HepG2 (cell line): Measurements from ENCODE around the gene FKBP9. TPM values are rescaled to one million over a fixed set of nuclear protein-coding genes. Genes with fewer than 3 reads are reported as not detected.

Experiments
- ATF7-NPFF ChIP-seq: sonication (generic); formaldehyde crosslinking; IDR thresholded peaks from 2 replicates; pipeline ENCODE4 v1.8.1; 2023; ENCODE audit warnings: mild to moderate bottlenecking, low read depth, missing genetic modification reagents, moderate library complexity
- BHLHE40 ChIP-seq: IDR thresholded peaks from 2 replicates; pipeline ENCODE4 v1.6.1; 2011; ENCODE audit warnings: low read length, improper control_type of control experiment
- ETV6 ChIP-seq: sonication (generic); formaldehyde crosslinking; conservative IDR thresholded peaks from 2 replicates; pipeline ENCODE4 v1.4.0; 2020; ENCODE audit warnings: missing genetic modification reagents
- FOXM1 ChIP-seq: sonication (generic); formaldehyde crosslinking; IDR thresholded peaks from 2 replicates; pipeline ENCODE4 v1.5.0; 2020; ENCODE audit warnings: missing genetic modification reagents
- MEIS1 ChIP-seq: sonication (generic); formaldehyde crosslinking; IDR thresholded peaks from 2 replicates; pipeline ENCODE4 v1.9.0; 2021; ENCODE audit warnings: mild to moderate bottlenecking, missing genetic modification reagents, moderate library complexity, borderline replicate concordance
- NFE2 ChIP-seq: sonication (generic); formaldehyde crosslinking; IDR thresholded peaks from 2 replicates; pipeline ENCODE4 v1.4.0; 2020; ENCODE audit warnings: missing genetic modification reagents
- RBFOX2 ChIP-seq: fragments of 200-400 bp; formaldehyde crosslinking; IDR thresholded peaks from 2 replicates; pipeline ENCODE4 v1.6.1; 2017; ENCODE audit warnings: low read depth, mild to moderate bottlenecking, low read length
- ZNF232 ChIP-seq: sonication (generic); formaldehyde crosslinking; IDR thresholded peaks from 2 replicates; pipeline ENCODE4 v1.4.0; 2020; ENCODE audit warnings: missing genetic modification reagents, borderline replicate concordance
- ZNF235 ChIP-seq: sonication (generic); formaldehyde crosslinking; IDR thresholded peaks from 2 replicates; pipeline ENCODE4 v1.8.1; 2023; ENCODE audit warnings: mild to moderate bottlenecking, missing genetic modification reagents, borderline replicate concordance
- ZNF30 ChIP-seq: sonication (generic); formaldehyde crosslinking; IDR thresholded peaks from 2 replicates; pipeline ENCODE4 v1.5.0; 2020; ENCODE audit warnings: mild to moderate bottlenecking, missing genetic modification reagents
- ZNF556 ChIP-seq: sonication (generic); formaldehyde crosslinking; IDR thresholded peaks from 2 replicates; pipeline ENCODE4 v1.4.0; 2020; ENCODE audit warnings: mild to moderate bottlenecking, missing genetic modification reagents, borderline replicate concordance
- ZNF766 ChIP-seq: sonication (generic); formaldehyde crosslinking; IDR thresholded peaks from 2 replicates; pipeline ENCODE4 v1.5.0; 2020; ENCODE audit warnings: missing genetic modification reagents, borderline replicate concordance
- polyA plus RNA-seq, 8 experiments: library from polyadenylated mRNA; depleted of rRNA in 3 of 8; stranded (reverse) in 7 of 8; unstranded in 1 of 8; fragments of >200 nt; fragmentation: Illumina TruSeq in 4 of 8; extraction: Trizol in 4 of 8; gene quantifications; 2 replicates each; pipeline versions ENCODE4 v1.2.1 to v1.2.3, GENCODE V29; 2011 to 2016; ENCODE audit warnings: low read depth in 4 of 8, missing spikeins in 1 of 8, mixed read lengths in 1 of 8; ENCODE audit not compliant: insufficient read depth in 1 of 8
- total RNA-seq, 5 experiments: library from RNA; depleted of rRNA; stranded (reverse); fragments of >200 nt; fragmentation: Illumina TruSeq; extraction: Trizol; gene quantifications; 2 replicates each; pipeline ENCODE4 v1.2.3, GENCODE V29; 2016; ENCODE audit warnings: low read depth in 1 of 5
- TF ChIP-seq, protein P1 (sequence below): sonication (generic); formaldehyde crosslinking; IDR thresholded peaks from 2 replicates; pipeline ENCODE4 v1.4.0; 2020; ENCODE audit warnings: missing genetic modification reagents
- TF ChIP-seq, protein P2 (sequence below): IDR thresholded peaks from 2 replicates; pipeline ENCODE4 v1.6.1; 2016; ENCODE audit warnings: missing compliant biosample characterization, missing genetic modification reagents, borderline replicate concordance
- TF ChIP-seq, protein P3 (sequence below): sonication (generic); formaldehyde crosslinking; IDR thresholded peaks from 2 replicates; pipeline ENCODE4 v1.4.0; 2020; ENCODE audit warnings: mild to moderate bottlenecking, missing genetic modification reagents
- TF ChIP-seq, protein P4 (sequence below): sonication (generic); formaldehyde crosslinking; IDR thresholded peaks from 2 replicates; pipeline ENCODE4 v1.5.0; 2020; ENCODE audit warnings: mild to moderate bottlenecking, missing genetic modification reagents, moderate library complexity
- TF ChIP-seq, protein P5 (sequence below): sonication (generic); formaldehyde crosslinking; IDR thresholded peaks from 2 replicates; pipeline ENCODE4 v1.8.1; 2023; ENCODE audit warnings: mild to moderate bottlenecking, missing genetic modification reagents

The FKBP9 gene
- total and polyA plus RNA-seq, 2 of the 13 experiments (the other 11 are each of a cell fraction or from before 2014, with no cell fraction given) = 34.0 to 41.5 TPM

DNA sequence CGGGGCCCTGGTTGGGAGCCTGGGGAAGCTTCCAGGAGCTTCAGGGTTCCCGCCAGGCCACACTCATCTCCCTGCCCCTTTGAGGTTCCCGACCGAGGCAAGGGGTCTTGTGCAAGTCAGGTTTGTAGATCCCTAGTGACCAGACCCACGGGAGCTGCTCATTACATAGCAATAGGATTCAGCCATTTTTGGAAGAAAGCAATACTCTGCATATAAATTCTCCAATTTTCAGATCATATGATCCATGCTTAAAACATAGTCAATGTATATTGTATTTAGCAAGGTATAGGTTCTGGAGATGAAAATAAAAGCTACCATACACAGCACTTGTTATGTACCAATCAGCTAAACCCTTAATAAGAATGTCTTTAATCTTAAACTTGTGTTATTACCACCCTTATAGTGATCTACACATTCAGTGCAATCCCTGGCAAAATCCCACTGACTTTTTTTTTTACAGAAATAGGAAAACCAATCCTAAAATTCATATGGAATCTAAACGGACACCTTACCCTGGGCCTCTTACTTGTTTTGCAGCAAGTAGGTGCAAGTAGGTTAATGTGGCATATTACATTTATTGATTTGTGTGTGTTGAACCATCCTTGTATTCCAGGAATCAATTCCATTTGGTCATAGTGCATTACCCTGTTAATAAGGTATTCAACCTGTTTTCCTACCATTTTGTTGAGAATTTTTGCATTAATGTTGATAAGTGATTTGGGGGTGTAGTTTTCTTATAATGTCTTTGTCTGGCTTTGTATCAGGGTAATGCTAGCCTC lies 13.8 kb upstream of the FKBP9 start (continued):
- TF ChIP-seq, protein P1, sequence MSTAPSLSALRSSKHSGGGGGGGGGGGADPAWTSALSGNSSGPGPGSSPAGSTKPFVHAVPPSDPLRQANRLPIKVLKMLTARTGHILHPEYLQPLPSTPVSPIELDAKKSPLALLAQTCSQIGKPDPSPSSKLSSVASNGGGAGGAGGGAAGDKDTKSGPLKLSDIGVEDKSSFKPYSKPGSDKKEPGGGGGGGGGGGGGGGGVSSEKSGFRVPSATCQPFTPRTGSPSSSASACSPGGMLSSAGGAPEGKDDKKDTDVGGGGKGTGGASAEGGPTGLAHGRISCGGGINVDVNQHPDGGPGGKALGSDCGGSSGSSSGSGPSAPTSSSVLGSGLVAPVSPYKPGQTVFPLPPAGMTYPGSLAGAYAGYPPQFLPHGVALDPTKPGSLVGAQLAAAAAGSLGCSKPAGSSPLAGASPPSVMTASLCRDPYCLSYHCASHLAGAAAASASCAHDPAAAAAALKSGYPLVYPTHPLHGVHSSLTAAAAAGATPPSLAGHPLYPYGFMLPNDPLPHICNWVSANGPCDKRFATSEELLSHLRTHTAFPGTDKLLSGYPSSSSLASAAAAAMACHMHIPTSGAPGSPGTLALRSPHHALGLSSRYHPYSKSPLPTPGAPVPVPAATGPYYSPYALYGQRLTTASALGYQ (CRISPR knock-in tag) = no peak
- TF ChIP-seq NFE2 (CRISPR knock-in tag) = no peak
- no peak for TF ChIP-seq ZNF235 (CRISPR knock-in tag)
- no peak for TF ChIP-seq ZNF556 (CRISPR knock-in tag)
- no peak for TF ChIP-seq ETV6
- no peak for TF ChIP-seq ZNF30 (CRISPR knock-in tag)
- no peak for TF ChIP-seq FOXM1 (CRISPR knock-in tag)
- no peak for TF ChIP-seq RBFOX2
- TF ChIP-seq, protein P2, sequence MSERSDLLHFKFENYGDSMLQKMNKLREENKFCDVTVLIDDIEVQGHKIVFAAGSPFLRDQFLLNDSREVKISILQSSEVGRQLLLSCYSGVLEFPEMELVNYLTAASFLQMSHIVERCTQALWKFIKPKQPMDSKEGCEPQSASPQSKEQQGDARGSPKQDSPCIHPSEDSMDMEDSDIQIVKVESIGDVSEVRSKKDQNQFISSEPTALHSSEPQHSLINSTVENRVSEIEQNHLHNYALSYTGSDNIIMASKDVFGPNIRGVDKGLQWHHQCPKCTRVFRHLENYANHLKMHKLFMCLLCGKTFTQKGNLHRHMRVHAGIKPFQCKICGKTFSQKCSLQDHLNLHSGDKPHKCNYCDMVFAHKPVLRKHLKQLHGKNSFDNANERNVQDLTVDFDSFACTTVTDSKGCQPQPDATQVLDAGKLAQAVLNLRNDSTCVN (CRISPR knock-in tag) = no peak
- no peak for TF ChIP-seq ZNF766
- TF ChIP-seq, protein P3, sequence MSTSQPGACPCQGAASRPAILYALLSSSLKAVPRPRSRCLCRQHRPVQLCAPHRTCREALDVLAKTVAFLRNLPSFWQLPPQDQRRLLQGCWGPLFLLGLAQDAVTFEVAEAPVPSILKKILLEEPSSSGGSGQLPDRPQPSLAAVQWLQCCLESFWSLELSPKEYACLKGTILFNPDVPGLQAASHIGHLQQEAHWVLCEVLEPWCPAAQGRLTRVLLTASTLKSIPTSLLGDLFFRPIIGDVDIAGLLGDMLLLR (CRISPR knock-in tag) = no peak
- TF ChIP-seq, protein P4, sequence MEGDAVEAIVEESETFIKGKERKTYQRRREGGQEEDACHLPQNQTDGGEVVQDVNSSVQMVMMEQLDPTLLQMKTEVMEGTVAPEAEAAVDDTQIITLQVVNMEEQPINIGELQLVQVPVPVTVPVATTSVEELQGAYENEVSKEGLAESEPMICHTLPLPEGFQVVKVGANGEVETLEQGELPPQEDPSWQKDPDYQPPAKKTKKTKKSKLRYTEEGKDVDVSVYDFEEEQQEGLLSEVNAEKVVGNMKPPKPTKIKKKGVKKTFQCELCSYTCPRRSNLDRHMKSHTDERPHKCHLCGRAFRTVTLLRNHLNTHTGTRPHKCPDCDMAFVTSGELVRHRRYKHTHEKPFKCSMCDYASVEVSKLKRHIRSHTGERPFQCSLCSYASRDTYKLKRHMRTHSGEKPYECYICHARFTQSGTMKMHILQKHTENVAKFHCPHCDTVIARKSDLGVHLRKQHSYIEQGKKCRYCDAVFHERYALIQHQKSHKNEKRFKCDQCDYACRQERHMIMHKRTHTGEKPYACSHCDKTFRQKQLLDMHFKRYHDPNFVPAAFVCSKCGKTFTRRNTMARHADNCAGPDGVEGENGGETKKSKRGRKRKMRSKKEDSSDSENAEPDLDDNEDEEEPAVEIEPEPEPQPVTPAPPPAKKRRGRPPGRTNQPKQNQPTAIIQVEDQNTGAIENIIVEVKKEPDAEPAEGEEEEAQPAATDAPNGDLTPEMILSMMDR = no peak; the same call in 1 of the 2 replicates
- TF ChIP-seq BHLHE40 = 0 out of 2 replicates have a peak, but pooled peaks have one; percentile 2
- no peak for TF ChIP-seq ATF7-NPFF (CRISPR knock-in tag)
- no peak for TF ChIP-seq ZNF232 (CRISPR knock-in tag)
- 0 out of 2 replicates have a peak, but pooled peaks have one; percentile 41 for TF ChIP-seq MEIS1
- TF ChIP-seq, protein P5, sequence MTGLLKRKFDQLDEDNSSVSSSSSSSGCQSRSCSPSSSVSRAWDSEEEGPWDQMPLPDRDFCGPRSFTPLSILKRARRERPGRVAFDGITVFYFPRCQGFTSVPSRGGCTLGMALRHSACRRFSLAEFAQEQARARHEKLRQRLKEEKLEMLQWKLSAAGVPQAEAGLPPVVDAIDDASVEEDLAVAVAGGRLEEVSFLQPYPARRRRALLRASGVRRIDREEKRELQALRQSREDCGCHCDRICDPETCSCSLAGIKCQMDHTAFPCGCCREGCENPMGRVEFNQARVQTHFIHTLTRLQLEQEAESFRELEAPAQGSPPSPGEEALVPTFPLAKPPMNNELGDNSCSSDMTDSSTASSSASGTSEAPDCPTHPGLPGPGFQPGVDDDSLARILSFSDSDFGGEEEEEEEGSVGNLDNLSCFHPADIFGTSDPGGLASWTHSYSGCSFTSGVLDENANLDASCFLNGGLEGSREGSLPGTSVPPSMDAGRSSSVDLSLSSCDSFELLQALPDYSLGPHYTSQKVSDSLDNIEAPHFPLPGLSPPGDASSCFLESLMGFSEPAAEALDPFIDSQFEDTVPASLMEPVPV (CRISPR knock-in tag) = no peak
